Measurements from ENCODE around the gene ESRRG.

Gene ESRRG
- 0 reads per million in 4 donors for total RNA-seq

GRCh38 chr1:216723274-216723780 is at the start of gene ESRRG:
Gene ESRRG (minus strand): TSS chr1:216723429. CDS start chr1:216723299, 130 bp downstream.
- no peak for DNase-seq

- DNase-seq: no peak
These were observed 48.7 kb upstream of the ESRRG start for GRCh38 chr1:216771922-216772321.

GRCh38 chr1:216766633-216767327 is 43.6 kb upstream of the ESRRG start:
- DNase-seq: no peak

GRCh38 chr1:216765346-216766300 is 42.4 kb upstream of the ESRRG start:
- no peak for DNase-seq

- DNase-seq: no peak
These were observed 34.9 kb upstream of the ESRRG start for GRCh38 chr1:216758161-216758560.

GRCh38 chr1:216757110-216757509 is 33.9 kb upstream of the ESRRG start:
- DNase-seq: no peak

GRCh38 chr1:216750961-216751360 is 27.7 kb upstream of the ESRRG start:
- no peak for DNase-seq

GRCh38 chr1:216750031-216750627 is 26.9 kb upstream of the ESRRG start:
- DNase-seq: no peak

GRCh38 chr1:216749232-216749631 is 26.0 kb upstream of the ESRRG start:
- DNase-seq: no peak

GRCh38 chr1:216742625-216743024 is 19.4 kb upstream of the ESRRG start:
- DNase-seq: no peak

- DNase-seq: no peak
These were observed 17.1 kb upstream of the ESRRG start for GRCh38 chr1:216740331-216740730.

GRCh38 chr1:216739793-216740192 is 16.6 kb upstream of the ESRRG start:
- DNase-seq: no peak

- no peak for DNase-seq
These were observed 8.9 kb upstream of the ESRRG start for GRCh38 chr1:216732121-216732520.

GRCh38 chr1:216731562-216731961 is 8.3 kb upstream of the ESRRG start:
- no peak for DNase-seq

- DNase-seq: no peak
These were observed 3.2 kb upstream of the ESRRG start for GRCh38 chr1:216726435-216726834.

GRCh38 chr1:216722821-216723220 is 408 bp downstream of the ESRRG start:
- DNase-seq: no peak

GRCh38 chr1:216721863-216722262 is 1.4 kb downstream of the ESRRG start:
- DNase-seq: no peak

- no peak for DNase-seq
These were observed 2.2 kb downstream of the ESRRG start for GRCh38 chr1:216721062-216721461.

- DNase-seq: no peak
These were observed 11.5 kb downstream of the ESRRG start for GRCh38 chr1:216711712-216712111.

GRCh38 chr1:216710598-216711333 is 12.5 kb downstream of the ESRRG start:
- DNase-seq: no peak

GRCh38 chr1:216710055-216710454 is 13.2 kb downstream of the ESRRG start:
- DNase-seq: no peak

- DNase-seq: no peak
These were observed 17.6 kb downstream of the ESRRG start for GRCh38 chr1:216705676-216706075.
